ENCODE results near the gene LINC00237. TPM values are rescaled to one million over a fixed set of nuclear protein-coding genes. Genes with fewer than 3 reads are reported as not detected.

The LINC00237 gene
- total RNA-seq, 1 experiment from 2014 or later = 0.90 TPM

GRCh38 chr20:21134883-21135493 lies 28.8 kb upstream of the LINC00237 start:
- no peaks in the 10 kb centered on the region for H3K9me3 ChIP-seq (ENCODE audit: control insufficient read depth, low read depth, low read length)

More at GRCh38 chr20:21134883-21135493, 28.8 kb upstream of the LINC00237 start:
- H2BK5ac ChIP-seq (ENCODE audit: insufficient read length, low read length) = no peak overlapping the region
- H3K27ac ChIP-seq (ENCODE audit: insufficient read length, low read depth, low read length) = no peak overlapping the region
- WGBS (ENCODE audit: extremely low coverage, insufficient read length, low lambda C conversion rate) = no CpG with 5 or more reads among the region's 10 CpGs
- H3K36me3 Mint-ChIP-seq (ENCODE audit: insufficient read depth in 1 of 3, low read depth in 3 of 3) = peaks cover 2 to 52% (median 28%) of the 10 kb centered on the region in 3 experiments
- H3K79me2 ChIP-seq (ENCODE audit: insufficient read depth, low read length) = 0 out of 2 replicates have a peak, but pooled peaks cover 2% of the 10 kb centered on the region
- no peak overlapping the region for H3T11ph ChIP-seq (ENCODE audit: low read length)
- H3K4me2 ChIP-seq (ENCODE audit: insufficient read depth, insufficient read length, low read length) = no peak overlapping the region
- H3K4me3 Mint-ChIP-seq = no peak overlapping the region
- H3K23me2 ChIP-seq (ENCODE audit: insufficient read length, low read depth, low read length, poor library complexity, severe bottlenecking) = no peaks in the 10 kb centered on the region
- no peak overlapping the region for H3K27ac Mint-ChIP-seq
- no peak overlapping the region for H3K23ac ChIP-seq (ENCODE audit: insufficient read length, low read depth, low read length)
- H2BK15ac ChIP-seq (ENCODE audit: low read depth, low read length) = no peak overlapping the region
- H3K4me1 Mint-ChIP-seq = peaks cover 16 to 39% of the 10 kb centered on the region in 2 experiments
- peaks cover 5% of the 10 kb centered on the region; the same call in 1 of the 2 replicates for H3K4me1 ChIP-seq (ENCODE audit: insufficient read depth, low read length)
- H3K9me3 Mint-ChIP-seq = no peaks in the 10 kb centered on the region
- TF ChIP-seq CTCF (conservative IDR thresholded peaks at IDR 0.05) = no peak
- no peak overlapping the region for H2BK12ac ChIP-seq (ENCODE audit: insufficient read length, low read depth, low read length)
- no peak overlapping the region for H2AFZ ChIP-seq (ENCODE audit: low read length)
- no peaks in the 10 kb centered on the region for H3K27me3 Mint-ChIP-seq (ENCODE audit: low read depth)
- DNase-seq = no peak
- no peak overlapping the region for H4K8ac ChIP-seq (replicated peaks; ENCODE audit: insufficient read length, low read depth, low read length)
- H4K5ac ChIP-seq (ENCODE audit: insufficient read length, low read depth, low read length) = no peak overlapping the region
- no peak overlapping the region for H2BK20ac ChIP-seq (ENCODE audit: low read depth, low read length, poor library complexity, severe bottlenecking)
- H3K4ac ChIP-seq (ENCODE audit: low read depth, low read length) = no peak overlapping the region
- no peak overlapping the region for H3K14ac ChIP-seq (ENCODE audit: insufficient read depth, low read length)
- no peak overlapping the region for H2BK120ac ChIP-seq (ENCODE audit: low read depth, low read length, poor library complexity, severe bottlenecking)
- no peak overlapping the region for H4K91ac ChIP-seq (ENCODE audit: insufficient read length, low read depth, low read length)
- no peak overlapping the region for H3K56ac ChIP-seq (ENCODE audit: insufficient read length, low read depth, low read length)
- no peaks in the 10 kb centered on the region for H3K79me1 ChIP-seq (ENCODE audit: insufficient read depth, low read depth, low read length, poor library complexity, severe bottlenecking)
- H3K9ac ChIP-seq (ENCODE audit: extremely low read depth, insufficient read length, low read length) = no peak overlapping the region
- H2AK5ac ChIP-seq (ENCODE audit: insufficient read length, low read length) = no peak overlapping the region
- H3K18ac ChIP-seq (ENCODE audit: insufficient read length, low read depth, low read length) = no peak overlapping the region
- H4K20me1 ChIP-seq (ENCODE audit: control insufficient read depth, insufficient read depth, insufficient read length) = no peaks in the 10 kb centered on the region
- H3K27me3 ChIP-seq (ENCODE audit: insufficient read depth, low read length) = no peaks in the 10 kb centered on the region

All from H9 (cell line).